ENCODE results near the gene BRD1.

The BRD1 gene

DNA sequence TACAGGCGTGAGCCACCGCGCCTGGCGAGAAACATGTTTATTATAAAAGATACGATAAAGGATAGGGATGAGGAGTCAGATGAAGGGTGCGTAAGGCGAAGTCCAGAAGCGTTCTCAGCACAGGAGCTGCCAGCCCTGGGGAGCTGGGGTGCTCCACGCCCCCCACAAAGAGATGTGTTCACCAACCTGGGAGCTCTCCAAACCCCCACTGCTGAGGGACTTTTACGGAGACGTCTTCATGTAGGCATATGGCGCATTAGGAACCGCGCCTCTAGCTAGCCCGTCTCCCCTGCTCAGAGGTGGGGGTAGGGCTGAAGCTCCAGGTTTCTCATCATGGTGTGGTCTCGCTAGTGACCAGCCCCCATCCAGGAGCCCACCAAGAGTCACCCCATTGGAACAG is 17.6 kb upstream of the BRD1 start:
- Histone ChIP-seq H3K27me3 (ENCODE audit: control insufficient read depth, insufficient read depth, low read length) (peaks cover 61% of the 10 kb centered on the region), H3K9me3 (ENCODE audit: control insufficient read depth, insufficient read depth, low read length) (no peaks in the 10 kb centered on the region), H3K36me3 (ENCODE audit: control insufficient read depth, insufficient read depth, low read length) (no peaks in the 10 kb centered on the region), H3K27ac (ENCODE audit: low read depth, low read length) (no peak overlapping the region), H3K4me1 (ENCODE audit: control insufficient read depth, insufficient read depth, low read length) (no peaks in the 10 kb centered on the region), H3K9ac (ENCODE audit: low read depth, low read length) (no peak overlapping the region), H3K4me3 (ENCODE audit: low read depth, low read length) (no peak overlapping the region)

DNA sequence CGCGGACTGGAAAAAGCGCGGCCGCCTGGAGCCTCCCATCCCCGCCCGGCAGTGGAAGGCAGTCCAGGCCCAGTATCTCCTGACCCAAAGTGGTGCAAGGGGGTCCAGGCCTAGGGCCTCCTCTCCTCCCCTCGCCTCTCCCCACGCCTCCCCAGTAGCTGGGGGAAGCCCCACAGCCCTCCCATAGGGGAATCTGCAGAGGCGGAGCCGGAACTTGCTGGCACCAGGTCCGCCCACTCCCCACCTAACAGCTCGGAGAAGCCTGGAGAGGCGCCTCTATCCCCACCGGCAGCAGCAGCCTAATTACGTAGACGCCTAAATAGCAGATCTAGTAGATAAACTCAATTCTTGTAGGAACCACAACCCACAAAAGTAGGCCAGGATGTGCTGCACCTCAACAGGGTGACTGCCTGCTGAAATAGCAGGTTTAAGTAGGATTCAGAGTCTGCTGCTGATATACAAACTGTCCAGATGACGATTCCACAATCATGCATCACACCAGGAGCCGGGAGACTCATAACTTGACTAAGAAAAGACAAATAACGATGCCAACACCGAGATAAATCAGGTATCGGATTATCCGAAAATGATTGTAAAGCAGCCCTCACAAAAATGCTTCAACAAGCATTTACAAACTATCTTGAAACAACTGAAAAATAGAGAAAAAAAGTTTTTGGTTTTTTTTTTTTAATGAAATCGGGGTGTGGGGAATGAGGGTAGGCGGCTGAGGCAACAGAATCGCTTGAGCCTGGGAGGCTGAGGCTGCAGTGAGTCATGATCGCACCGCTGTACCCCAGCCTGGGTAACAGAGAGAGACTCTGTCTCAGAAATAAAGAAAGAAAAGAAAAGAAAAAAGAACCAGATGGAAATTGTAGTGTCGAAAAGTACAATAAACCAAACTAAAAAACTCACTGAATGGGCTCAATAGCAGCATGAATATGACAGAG is 11.4 kb upstream of the BRD1 start:
- H3K27ac ChIP-seq (ENCODE audit: low read depth, low read length) = no peak overlapping the region
- no peak overlapping the region for H3K9ac ChIP-seq (ENCODE audit: low read depth, low read length)
- peaks cover 4% of the 10 kb centered on the region; the same call in 1 of the 2 replicates for H3K4me1 ChIP-seq (ENCODE audit: control insufficient read depth, insufficient read depth, low read length)
- peaks cover under 1% of the 10 kb centered on the region; the same call in 1 of the 2 replicates for H3K27me3 ChIP-seq (ENCODE audit: control insufficient read depth, insufficient read depth, low read length)
- no peak overlapping the region for H3K4me3 ChIP-seq (ENCODE audit: low read depth, low read length)
- no peaks in the 10 kb centered on the region for H3K36me3 ChIP-seq (ENCODE audit: control insufficient read depth, insufficient read depth, low read length)
- no peaks in the 10 kb centered on the region for H3K9me3 ChIP-seq (ENCODE audit: control insufficient read depth, insufficient read depth, low read length)

DNA sequence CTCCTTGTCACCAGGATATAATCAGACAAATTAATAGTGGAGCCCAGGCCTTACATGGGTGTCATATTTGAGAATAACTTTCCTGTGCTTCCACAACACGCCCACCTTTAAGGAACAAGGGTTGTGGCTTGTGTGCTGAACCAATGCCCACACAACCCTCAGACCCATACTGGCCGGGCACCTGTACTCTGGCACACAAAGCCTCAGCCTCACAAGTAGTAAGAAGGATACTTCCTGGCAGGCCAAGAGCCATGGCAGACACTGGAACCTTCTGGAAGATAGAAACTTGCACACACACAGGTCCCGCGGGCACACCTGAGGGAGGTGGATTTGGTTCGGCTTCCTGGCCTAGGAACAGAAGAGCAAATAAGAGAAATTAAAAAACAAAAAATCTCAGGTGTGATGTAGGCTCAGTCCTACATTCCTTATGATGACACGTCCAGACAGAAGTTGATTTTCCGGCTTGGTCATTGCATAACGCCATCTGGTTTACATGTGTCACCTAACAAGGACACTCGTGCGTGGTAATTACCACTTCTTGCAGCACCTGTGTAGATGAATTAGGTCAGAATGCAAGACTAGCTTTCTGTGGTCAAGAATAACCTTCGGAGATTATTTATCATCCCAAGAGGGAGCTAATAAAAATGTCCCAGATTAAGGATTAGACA is 5.8 kb upstream of the BRD1 start:
- Histone ChIP-seq H3K36me3 (ENCODE audit: control insufficient read depth, insufficient read depth, low read length) (no peaks in the 10 kb centered on the region), H3K9me3 (ENCODE audit: control insufficient read depth, insufficient read depth, low read length) (peaks cover 15% of the 10 kb centered on the region), H3K27ac (ENCODE audit: low read depth, low read length) (no peak overlapping the region), H3K4me1 (ENCODE audit: control insufficient read depth, insufficient read depth, low read length) (no peaks in the 10 kb centered on the region), H3K4me3 (ENCODE audit: low read depth, low read length) (no peak overlapping the region), H3K9ac (ENCODE audit: low read depth, low read length) (no peak overlapping the region), H3K27me3 (ENCODE audit: control insufficient read depth, insufficient read depth, low read length) (no peaks in the 10 kb centered on the region)

DNA sequence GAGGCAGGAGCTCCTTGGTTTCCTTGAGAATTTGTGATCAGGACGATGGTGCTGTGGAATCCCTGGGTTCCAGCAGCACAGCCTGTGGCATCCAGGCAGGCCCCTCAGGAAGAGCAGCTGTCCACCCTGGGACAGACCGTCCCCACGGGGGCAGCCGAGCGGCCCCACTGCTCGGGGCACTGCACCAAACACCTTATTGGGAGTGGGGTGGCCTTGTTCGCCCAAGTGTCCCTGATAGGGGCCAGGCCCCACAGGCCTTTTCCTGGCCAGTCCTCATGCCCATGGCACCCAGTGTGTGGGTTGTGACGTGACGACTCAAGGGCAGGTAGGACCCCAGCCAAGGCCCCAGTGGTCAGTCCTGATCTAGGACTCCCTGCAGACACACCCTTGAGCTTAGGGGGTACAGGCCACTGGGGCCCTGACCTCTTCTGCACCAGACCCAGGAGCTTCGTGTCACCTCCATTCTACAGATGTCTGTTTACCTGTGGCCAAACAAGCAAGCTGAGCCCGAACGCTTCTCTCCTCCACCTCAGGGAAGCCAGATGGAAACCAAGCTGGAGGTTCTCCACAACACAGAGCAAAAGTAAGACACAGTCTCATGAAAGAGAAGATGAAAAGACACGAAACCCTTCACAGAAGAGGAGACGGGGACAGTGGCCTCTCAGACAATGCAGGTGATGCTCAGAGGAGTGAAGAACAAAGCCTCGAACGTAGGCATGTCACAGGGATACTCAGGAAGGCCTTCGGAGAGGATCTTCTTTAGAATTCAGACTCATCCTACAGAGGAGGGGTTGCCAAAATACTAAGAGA is 1.6 kb upstream of the BRD1 start:
- Histone ChIP-seq H3K4me1 (ENCODE audit: control insufficient read depth, insufficient read depth, low read length) (peaks cover 7% of the 10 kb centered on the region), H3K27ac (ENCODE audit: low read depth, low read length) (no peak overlapping the region), H3K4me3 (ENCODE audit: low read depth, low read length) (no peak overlapping the region), H3K9me3 (ENCODE audit: control insufficient read depth, insufficient read depth, low read length) (peaks cover 15% of the 10 kb centered on the region), H3K36me3 (ENCODE audit: control insufficient read depth, insufficient read depth, low read length) (peaks cover 6% of the 10 kb centered on the region), H3K27me3 (ENCODE audit: control insufficient read depth, insufficient read depth, low read length) (no peaks in the 10 kb centered on the region), H3K9ac (ENCODE audit: low read depth, low read length) (no peak overlapping the region)

DNA sequence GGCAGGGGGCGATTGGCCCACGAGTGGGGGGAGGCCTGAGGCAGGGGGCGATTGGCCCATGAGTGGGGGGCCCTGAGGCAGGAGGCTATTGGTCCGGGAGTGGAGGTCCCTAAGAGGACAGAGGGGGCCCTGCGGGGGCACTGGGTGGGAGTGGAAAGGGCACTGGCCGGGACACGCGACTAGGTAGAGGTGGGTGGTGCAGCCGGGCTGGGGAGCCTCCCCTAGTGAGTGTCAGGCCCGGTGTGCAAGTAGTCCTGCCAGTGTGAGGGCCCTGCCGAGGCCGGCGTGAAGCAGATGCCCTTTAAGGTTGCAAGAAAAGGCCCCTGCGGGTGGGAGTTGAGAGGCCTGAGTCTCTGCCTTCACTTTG is 909 bp upstream of the BRD1 start:
- Histone ChIP-seq H3K36me3 (ENCODE audit: control insufficient read depth, insufficient read depth, low read length) (peaks cover 13% of the 10 kb centered on the region), H3K27me3 (ENCODE audit: control insufficient read depth, insufficient read depth, low read length) (no peaks in the 10 kb centered on the region), H3K9ac (ENCODE audit: low read depth, low read length) (no peak overlapping the region), H3K27ac (ENCODE audit: low read depth, low read length) (no peak overlapping the region), H3K9me3 (ENCODE audit: control insufficient read depth, insufficient read depth, low read length) (peaks cover 15% of the 10 kb centered on the region), H3K4me3 (ENCODE audit: low read depth, low read length) (no peak overlapping the region), H3K4me1 (ENCODE audit: control insufficient read depth, insufficient read depth, low read length) (peaks cover 7% of the 10 kb centered on the region)

DNA sequence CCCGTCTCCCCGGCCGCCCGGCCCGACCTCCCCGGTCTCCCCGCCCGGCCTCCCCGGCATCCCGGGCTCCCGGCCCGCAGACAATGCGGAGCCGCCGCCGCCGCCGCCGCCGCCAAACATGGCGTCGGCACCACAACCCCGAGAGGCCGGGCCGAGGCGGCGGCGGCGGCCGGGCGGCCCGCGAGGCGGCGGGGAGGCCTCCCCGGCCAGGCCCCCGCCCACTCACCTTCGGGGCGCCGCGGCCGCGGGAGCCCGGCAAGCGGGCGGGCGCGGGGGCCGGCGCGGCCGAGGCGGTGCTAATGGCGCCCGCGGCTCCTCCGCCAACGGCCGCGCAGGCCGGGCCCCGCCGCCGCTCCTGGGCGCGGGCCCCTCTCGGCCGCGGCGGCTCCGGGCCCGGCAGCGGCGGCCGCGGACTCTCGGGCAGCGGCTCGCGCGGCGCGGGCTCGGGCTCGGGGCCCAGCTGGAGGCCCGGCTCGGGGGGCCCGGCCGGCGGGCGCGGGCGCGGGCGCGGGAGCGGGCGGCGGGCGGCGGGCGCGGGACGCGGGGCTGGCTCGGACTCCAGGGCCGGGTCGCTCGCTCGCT is 311 bp downstream of the BRD1 start:
- Histone ChIP-seq H3K36me3 (ENCODE audit: control insufficient read depth, insufficient read depth, low read length) (peaks cover 24% of the 10 kb centered on the region), H3K4me3 (ENCODE audit: low read depth, low read length) (peak overlapping the region; percentile 79), H3K9me3 (ENCODE audit: control insufficient read depth, insufficient read depth, low read length) (peaks cover 15% of the 10 kb centered on the region), H3K27me3 (ENCODE audit: control insufficient read depth, insufficient read depth, low read length) (no peaks in the 10 kb centered on the region), H3K4me1 (ENCODE audit: control insufficient read depth, insufficient read depth, low read length) (peaks cover 7% of the 10 kb centered on the region), H3K9ac (ENCODE audit: low read depth, low read length) (peak overlapping the region; percentile 61; the same call in 1 of the 2 replicates), H3K27ac (ENCODE audit: low read depth, low read length) (no peak overlapping the region)

DNA sequence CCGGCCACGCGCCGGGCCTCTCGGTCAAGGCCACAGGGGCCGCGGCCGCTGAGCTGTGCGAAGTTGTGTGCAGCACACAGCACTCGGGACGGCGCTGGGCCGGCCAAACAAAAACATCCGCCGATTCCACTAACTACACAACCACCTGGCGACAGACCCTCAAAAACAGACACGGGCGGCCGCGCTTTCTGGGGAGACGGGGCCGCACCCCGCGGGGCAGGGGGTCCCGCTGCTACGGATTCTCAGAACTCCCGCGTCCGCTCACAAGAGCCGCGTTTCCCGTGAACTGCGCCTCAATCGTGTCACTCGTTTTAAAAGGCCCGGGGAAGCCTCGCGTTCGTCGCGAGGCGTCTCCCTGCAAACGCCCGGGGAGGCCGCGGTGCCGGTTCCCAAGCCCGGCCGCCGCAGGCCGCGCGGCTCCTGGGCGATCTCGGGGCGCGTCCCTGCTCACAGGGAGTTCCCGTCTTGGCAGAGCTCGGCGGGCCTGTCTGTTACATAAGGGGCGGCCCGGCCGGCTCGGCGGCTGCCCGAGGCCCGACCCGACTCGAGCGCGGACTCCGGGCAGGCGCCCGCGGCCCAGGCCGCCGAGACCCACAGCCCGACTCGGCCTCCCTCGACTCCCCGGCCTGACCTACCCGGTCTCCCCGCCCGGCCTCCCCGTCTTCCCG is 936 bp downstream of the BRD1 start:
- H3K27me3 ChIP-seq (ENCODE audit: control insufficient read depth, insufficient read depth, low read length) = no peaks in the 10 kb centered on the region
- peaks cover 30% of the 10 kb centered on the region for H3K36me3 ChIP-seq (ENCODE audit: control insufficient read depth, insufficient read depth, low read length)
- H3K4me3 ChIP-seq (ENCODE audit: low read depth, low read length) = peak overlapping the region; percentile 79
- H3K27ac ChIP-seq (ENCODE audit: low read depth, low read length) = no peak overlapping the region
- H3K9me3 ChIP-seq (ENCODE audit: control insufficient read depth, insufficient read depth, low read length) = peaks cover 13% of the 10 kb centered on the region
- peak overlapping the region; percentile 61 for H3K9ac ChIP-seq (ENCODE audit: low read depth, low read length)
- H3K4me1 ChIP-seq (ENCODE audit: control insufficient read depth, insufficient read depth, low read length) = peaks cover 7% of the 10 kb centered on the region

DNA sequence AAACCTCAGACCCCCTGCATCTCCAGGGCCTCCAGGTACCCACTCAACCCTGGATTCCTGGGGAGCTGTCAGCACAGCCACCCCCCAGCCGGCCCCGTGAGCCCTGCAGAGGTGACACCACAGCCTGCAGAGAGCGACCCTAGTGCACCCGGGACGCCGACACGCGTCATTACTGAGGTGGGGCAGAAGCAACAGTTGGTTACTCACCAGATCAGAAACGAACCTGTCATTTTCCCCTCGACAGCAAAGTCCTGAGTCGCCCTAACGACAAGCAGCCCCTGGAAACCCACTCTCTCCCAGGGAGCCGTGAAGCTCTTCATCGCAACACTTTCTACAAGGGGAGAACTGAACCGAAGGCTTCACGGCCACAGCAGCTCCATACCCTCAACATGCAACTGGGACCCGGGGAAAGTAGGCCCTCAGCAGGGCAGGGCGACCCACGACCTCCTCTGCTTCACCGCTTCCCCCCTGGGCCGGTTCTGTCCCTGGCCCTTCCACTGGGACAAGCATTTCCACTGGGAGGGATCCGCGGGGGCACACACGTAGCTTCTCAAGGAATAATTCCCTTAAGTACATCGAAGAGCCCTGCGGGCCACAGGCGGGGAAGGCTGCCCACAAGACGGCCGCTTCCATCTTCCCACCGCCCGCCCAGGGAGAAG is 1.6 kb downstream of the BRD1 start:
- H3K9me3 ChIP-seq (ENCODE audit: control insufficient read depth, insufficient read depth, low read length) = peaks cover 7% of the 10 kb centered on the region; the same call in 1 of the 2 replicates
- H3K9ac ChIP-seq (ENCODE audit: low read depth, low read length) = peak overlapping the region; percentile 61
- H3K4me1 ChIP-seq (ENCODE audit: control insufficient read depth, insufficient read depth, low read length) = peaks cover 7% of the 10 kb centered on the region
- no peaks in the 10 kb centered on the region for H3K27me3 ChIP-seq (ENCODE audit: control insufficient read depth, insufficient read depth, low read length)
- H3K36me3 ChIP-seq (ENCODE audit: control insufficient read depth, insufficient read depth, low read length) = peaks cover 37% of the 10 kb centered on the region
- H3K4me3 ChIP-seq (ENCODE audit: low read depth, low read length) = peak overlapping the region; percentile 79
- H3K27ac ChIP-seq (ENCODE audit: low read depth, low read length) = no peak overlapping the region

DNA sequence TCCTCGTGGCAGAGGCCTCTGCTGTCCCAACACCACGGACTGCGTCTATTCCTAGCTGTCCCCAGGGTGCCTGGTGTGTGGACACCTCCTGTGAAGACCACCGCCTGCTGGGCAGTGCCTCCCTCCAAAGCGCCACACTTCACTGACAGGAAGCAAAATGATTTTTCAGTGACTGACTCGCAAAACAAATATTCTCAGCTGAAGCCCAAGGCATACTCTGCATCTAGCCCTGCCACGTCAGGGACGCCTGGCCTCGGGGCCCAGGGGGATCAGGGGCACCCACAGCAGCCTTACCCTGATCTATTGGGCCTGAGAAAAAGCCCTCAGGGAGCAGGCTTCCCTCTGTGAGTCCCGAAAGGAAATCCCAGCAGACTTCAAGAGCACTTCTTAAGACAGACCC is 2.2 kb downstream of the BRD1 start:
- peaks cover 7% of the 10 kb centered on the region for H3K4me1 ChIP-seq (ENCODE audit: control insufficient read depth, insufficient read depth, low read length)
- H3K27me3 ChIP-seq (ENCODE audit: control insufficient read depth, insufficient read depth, low read length) = no peaks in the 10 kb centered on the region
- H3K36me3 ChIP-seq (ENCODE audit: control insufficient read depth, insufficient read depth, low read length) = peaks cover 43% of the 10 kb centered on the region
- peaks cover 7% of the 10 kb centered on the region; the same call in 1 of the 2 replicates for H3K9me3 ChIP-seq (ENCODE audit: control insufficient read depth, insufficient read depth, low read length)
- H3K4me3 ChIP-seq (ENCODE audit: low read depth, low read length) = peak overlapping the region; percentile 79
- no peak overlapping the region for H3K27ac ChIP-seq (ENCODE audit: low read depth, low read length)
- no peak overlapping the region for H3K9ac ChIP-seq (ENCODE audit: low read depth, low read length)

DNA sequence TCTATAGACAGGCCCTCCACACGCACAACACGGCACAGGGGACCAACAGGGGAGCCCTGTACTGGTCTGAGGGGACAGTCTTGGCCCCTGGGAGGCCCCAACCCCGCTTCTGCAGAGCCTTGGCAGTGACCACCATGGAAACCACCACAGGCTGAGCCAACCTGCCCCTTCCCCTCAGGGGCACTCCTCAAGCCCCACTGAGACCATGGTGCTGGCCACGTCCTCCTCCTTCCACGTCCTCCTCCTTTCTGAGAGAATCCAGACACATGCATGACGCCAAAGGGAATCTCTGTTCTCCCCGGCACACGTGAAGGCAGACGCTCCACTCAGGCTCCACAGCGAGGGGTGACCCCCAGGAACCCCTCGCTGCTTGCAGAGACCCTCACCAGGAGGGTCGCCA is 2.7 kb downstream of the BRD1 start:
- H3K9ac ChIP-seq (ENCODE audit: low read depth, low read length) = no peak overlapping the region
- H3K27me3 ChIP-seq (ENCODE audit: control insufficient read depth, insufficient read depth, low read length) = no peaks in the 10 kb centered on the region
- H3K36me3 ChIP-seq (ENCODE audit: control insufficient read depth, insufficient read depth, low read length) = peaks cover 48% of the 10 kb centered on the region
- peaks cover 7% of the 10 kb centered on the region for H3K4me1 ChIP-seq (ENCODE audit: control insufficient read depth, insufficient read depth, low read length)
- H3K27ac ChIP-seq (ENCODE audit: low read depth, low read length) = no peak overlapping the region
- H3K9me3 ChIP-seq (ENCODE audit: control insufficient read depth, insufficient read depth, low read length) = peaks cover 5% of the 10 kb centered on the region; the same call in 1 of the 2 replicates
- H3K4me3 ChIP-seq (ENCODE audit: low read depth, low read length) = no peak overlapping the region

All from HUES48 (cell line).